SK-N-SH (cell line): ENCODE data around the gene SORCS3. TPM values are rescaled to one million over a fixed set of nuclear protein-coding genes. Genes with fewer than 3 reads are reported as not detected.

Experiments used
- CTCF ChIA-PET: fragments of 300-600, 350-600 bp; formaldehyde crosslinking; extraction: SDS; loops from one replicate; lab custom pipeline; 2021; lab: Yijun Ruan, JAX
- POLR2A ChIA-PET: fragments of 350-600 bp; sonication (Branson Sonifier 250); formaldehyde crosslinking; extraction: SDS; loops from one replicate; lab custom pipeline; 2020; ENCODE audit warnings: antibody characterized with exemption, inconsistent platforms; lab: Yijun Ruan, JAX
- DNase-seq: peaks from one replicate; pipeline ENCODE4 v3.0.0; 2012
- H2AFZ ChIP-seq: fragments of 200-600 bp; sonication (generic); 2 replicates; pipeline ENCODE4 v1.8.1; 2016; ENCODE audit warnings: antibody characterized with exemption, mild to moderate bottlenecking, low read depth
- H3F3A ChIP-seq: fragments of 200-600 bp; sonication (generic); replicated peaks from 2 replicates; pipeline ENCODE3; 2016; ENCODE audit warnings: antibody characterized with exemption, mild to moderate bottlenecking; ENCODE audit not compliant: insufficient read depth
- H3K27ac ChIP-seq, 2 experiments: fragments of 200-500 bp in 1 of 2; fragments of 200-600 bp in 1 of 2; sonication (Bioruptor generic) in 1 of 2; sonication (generic), shearing (Covaris generic) in 1 of 2; 2 replicates each; pipeline versions ENCODE4 v1.5.1 to v1.6.1; 2014 to 2016; ENCODE audit warnings: low read depth in 2 of 2, inconsistent platforms in 1 of 2, low read length in 1 of 2, mild to moderate bottlenecking in 1 of 2, mixed read lengths in 1 of 2
- H3K27me3 ChIP-seq: fragments of 200-600 bp; sonication (generic), shearing (Covaris generic); 2 replicates; pipeline ENCODE4 v1.6.1; 2016; ENCODE audit warnings: mixed run types; ENCODE audit not compliant: insufficient read depth
- H3K36me3 ChIP-seq, 2 experiments: fragments of 200-500 bp in 1 of 2; fragments of 200-600 bp in 1 of 2; sonication (Bioruptor generic) in 1 of 2; sonication (generic) in 1 of 2; replicated peaks in 1 of 2; 2 replicates each; pipeline versions ENCODE3 to v1.5.1; 2014 to 2016; ENCODE audit warnings: low read length in 1 of 2, mild to moderate bottlenecking in 1 of 2; ENCODE audit not compliant: insufficient read depth in 2 of 2, control insufficient read depth in 1 of 2
- H3K4me1 ChIP-seq, 2 experiments: fragments of 200-500 bp in 1 of 2; fragments of 200-600 bp in 1 of 2; sonication (Bioruptor generic) in 1 of 2; sonication (generic), shearing (Covaris generic) in 1 of 2; 2 replicates each; pipeline versions ENCODE4 v1.5.1 to v1.6.1; 2014 to 2016; ENCODE audit warnings: low read depth in 1 of 2, low read length in 1 of 2, mixed run types in 1 of 2; ENCODE audit not compliant: insufficient read depth in 2 of 2, control insufficient read depth in 1 of 2
- H3K4me2 ChIP-seq: fragments of 200-600 bp; sonication (generic), shearing (Covaris generic); 2 replicates; pipeline ENCODE4 v1.6.1; 2017; ENCODE audit warnings: mixed run types
- H3K4me3 ChIP-seq, 2 experiments: fragments of 200-500 bp in 1 of 2; fragments of 200-600 bp in 1 of 2; sonication (Bioruptor generic) in 1 of 2; sonication (generic), shearing (Covaris generic) in 1 of 2; 2 replicates each; pipeline versions ENCODE4 v1.5.1 to v1.8.1; 2014 to 2016; ENCODE audit warnings: low read depth in 2 of 2, inconsistent platforms in 1 of 2, low read length in 1 of 2, mild to moderate bottlenecking in 1 of 2, mixed read lengths in 1 of 2, moderate library complexity in 1 of 2
- H3K79me2 ChIP-seq: fragments of 200-600 bp; sonication (generic); 2 replicates; pipeline ENCODE4 v1.8.1; 2017; ENCODE audit warnings: mild to moderate bottlenecking; ENCODE audit not compliant: insufficient read depth
- H3K9ac ChIP-seq: fragments of 200-600 bp; sonication (generic); 2 replicates; pipeline ENCODE4 v1.6.1; 2017; ENCODE audit warnings: mixed run types
- H3K9me2 ChIP-seq: fragments of 200-600 bp; sonication (generic); 2 replicates; pipeline ENCODE4 v1.6.1; 2017; ENCODE audit warnings: mixed run types
- H3K9me3 ChIP-seq: fragments of 200-600 bp; sonication (generic); 2 replicates; pipeline ENCODE4 v1.6.1; 2017; ENCODE audit warnings: mixed run types, mild to moderate bottlenecking, moderate library complexity
- H4K20me1 ChIP-seq: fragments of 200-600 bp; sonication (generic); 2 replicates; pipeline ENCODE4 v1.6.1; 2017; ENCODE audit warnings: mild to moderate bottlenecking, mixed run types; ENCODE audit not compliant: insufficient read depth
- CTCF ChIP-seq: fragments of 200-600 bp; sonication (generic); IDR thresholded peaks from 2 replicates; pipeline ENCODE4 v1.6.1; 2017; ENCODE audit warnings: antibody characterized with exemption, mild to moderate bottlenecking, moderate library complexity
- FOXJ3 ChIP-seq: sonication (generic); formaldehyde crosslinking; IDR thresholded peaks from 2 replicates; pipeline ENCODE4 v1.5.1; 2020; ENCODE audit warnings: mild to moderate bottlenecking, missing genetic modification reagents
- IRF3 ChIP-seq: fragments of 150-350 bp; IDR thresholded peaks from 2 replicates; pipeline ENCODE4 v1.6.1; 2016; ENCODE audit warnings: mild to moderate bottlenecking, low read depth, low read length
- NRF1 ChIP-seq: IDR thresholded peaks from 2 replicates; pipeline ENCODE4 v1.6.1; 2012; ENCODE audit warnings: low read depth, mild to moderate bottlenecking, low read length
- RAD21 ChIP-seq: IDR thresholded peaks from 2 replicates; pipeline ENCODE4 v1.6.1; 2012; ENCODE audit warnings: mild to moderate bottlenecking, low read length
- REST ChIP-seq: IDR thresholded peaks from 2 replicates; pipeline ENCODE4 v1.6.1; 2012; ENCODE audit warnings: mild to moderate bottlenecking, low read depth, low read length, moderate library complexity
- USF1 ChIP-seq: IDR thresholded peaks from 2 replicates; pipeline ENCODE4 v1.4.0; 2012; ENCODE audit warnings: low read depth, borderline replicate concordance
- USF2 ChIP-seq: fragments of 150-350 bp; IDR thresholded peaks from 2 replicates; pipeline ENCODE4 v1.6.1; 2017; ENCODE audit warnings: antibody characterized with exemption, low read length, low read depth, borderline replicate concordance
- WGBS: methylation state at CpG from one replicate; pipeline ENCODE4 v1.1.6; 2017; ENCODE audit warnings: low lambda C conversion rate; 5-methylcytosine and 5-hydroxymethylcytosine counted together
- polyA plus RNA-seq, 3 experiments: library from polyadenylated mRNA; depleted of rRNA; stranded (reverse); fragments of >200 nt; gene quantifications; 2 replicates each; pipeline ENCODE4 v1.2.3, GENCODE V29; 2012

Gene SORCS3
- polyA plus RNA-seq, 1 of the 3 experiments (the other 2 are of a cell fraction): not detected

- no peak for TF ChIP-seq IRF3
- TF ChIP-seq REST: no peak
Measured at GRCh38 chr10:104811166-104811565, 170.1 kb downstream of the SORCS3 start (continued).

- no peaks in the 10 kb centered on the region for H4K20me1 ChIP-seq
- no peaks in the 10 kb centered on the region for H3K9me3 ChIP-seq
- no peak overlapping the region for H3K27ac ChIP-seq
- H3K36me3 ChIP-seq: no peaks in the 10 kb centered on the region
- no peaks in the 10 kb centered on the region for H3K27me3 ChIP-seq
- no peak overlapping the region for H3K4me2 ChIP-seq
- no peaks in the 10 kb centered on the region for H3K9me2 ChIP-seq
- CTCF ChIA-PET: no interaction called here
- H3K9ac ChIP-seq: no peak overlapping the region
- WGBS: 48% methylated on average over 2 of the region's 2 CpGs
- no peaks in the 10 kb centered on the region for H3F3A ChIP-seq
- H3K4me3 ChIP-seq: no peak overlapping the region
- TF ChIP-seq CTCF (no peak), IRF3 (no peak), NRF1 (no peak), RAD21 (no peak), USF2 (no peak), FOXJ3 (no peak), USF1 (no peak)
- H3K79me2 ChIP-seq: no peaks in the 10 kb centered on the region
- H3K4me1 ChIP-seq: no peaks in the 10 kb centered on the region
- no peak overlapping the region for H2AFZ ChIP-seq
- DNase-seq: no peak
- POLR2A ChIA-PET: no interaction called here
Measured at GRCh38 chr10:104816501-104816900, 175.4 kb downstream of the SORCS3 start.
